Activated CD4-positive, alpha-beta T cell treated with anti-CD3 and anti-CD28 coated beads, Interleukin-2, amount 50 U/mL, for 16 hours (primary cell): ENCODE data around the gene TIMP2.
A peak's percentile ranks its signal among the peaks of the same experiment; 100 is the strongest.

Experiments used
- DNase-seq: peaks from one replicate; pipeline ENCODE4 v3.0.0-alpha.2; 2020

Gene TIMP2

GRCh38 chr17:78862073-78863023 lies 62.8 kb downstream of the TIMP2 start:
- no peak for DNase-seq

GRCh38 chr17:78861229-78861628 lies 64.0 kb downstream of the TIMP2 start:
- DNase-seq: no peak

- DNase-seq: no peak
Measured at GRCh38 chr17:78859051-78859450, 66.1 kb downstream of the TIMP2 start.

- no peak for DNase-seq
Measured at GRCh38 chr17:78857266-78857665, 67.9 kb downstream of the TIMP2 start.

- no peak for DNase-seq
Measured at GRCh38 chr17:78855561-78856165, 69.5 kb downstream of the TIMP2 start.

- no peak for DNase-seq
Measured at GRCh38 chr17:78854508-78854907, 70.7 kb downstream of the TIMP2 start.

DNA sequence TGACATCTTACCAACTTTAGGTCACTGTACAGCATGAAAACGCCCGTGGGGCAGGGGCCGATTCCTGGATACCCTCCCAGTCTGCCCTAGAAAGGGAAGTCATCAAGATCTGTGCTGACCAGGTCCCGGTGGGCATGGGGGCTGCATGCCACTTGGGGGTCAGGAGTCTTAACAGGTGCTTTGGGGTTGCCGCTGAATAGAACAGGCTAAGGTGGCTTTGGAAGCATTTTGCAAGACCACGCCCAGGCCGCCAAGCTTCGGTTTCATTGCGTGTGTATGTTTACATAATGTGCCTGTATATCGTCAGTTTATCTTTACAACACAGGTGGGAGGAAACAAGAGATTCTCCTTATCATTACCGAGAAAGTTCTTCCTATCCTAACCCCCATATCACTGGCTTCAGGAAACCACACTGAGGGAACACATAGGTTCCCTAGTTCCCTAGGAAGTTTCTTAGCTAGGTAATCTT lies 71.2 kb downstream of the TIMP2 start:
- DNase-seq: no peak

GRCh38 chr17:78852709-78853121 lies 72.5 kb downstream of the TIMP2 start:
- no peak for DNase-seq

- no peak for DNase-seq
Measured at GRCh38 chr17:78849026-78849425, 76.2 kb downstream of the TIMP2 start.

- no peak for DNase-seq
Measured at GRCh38 chr17:78847052-78847451, 78.1 kb downstream of the TIMP2 start.

GRCh38 chr17:78844301-78845005 lies 80.7 kb downstream of the TIMP2 start:
- DNase-seq: no peak

DNA sequence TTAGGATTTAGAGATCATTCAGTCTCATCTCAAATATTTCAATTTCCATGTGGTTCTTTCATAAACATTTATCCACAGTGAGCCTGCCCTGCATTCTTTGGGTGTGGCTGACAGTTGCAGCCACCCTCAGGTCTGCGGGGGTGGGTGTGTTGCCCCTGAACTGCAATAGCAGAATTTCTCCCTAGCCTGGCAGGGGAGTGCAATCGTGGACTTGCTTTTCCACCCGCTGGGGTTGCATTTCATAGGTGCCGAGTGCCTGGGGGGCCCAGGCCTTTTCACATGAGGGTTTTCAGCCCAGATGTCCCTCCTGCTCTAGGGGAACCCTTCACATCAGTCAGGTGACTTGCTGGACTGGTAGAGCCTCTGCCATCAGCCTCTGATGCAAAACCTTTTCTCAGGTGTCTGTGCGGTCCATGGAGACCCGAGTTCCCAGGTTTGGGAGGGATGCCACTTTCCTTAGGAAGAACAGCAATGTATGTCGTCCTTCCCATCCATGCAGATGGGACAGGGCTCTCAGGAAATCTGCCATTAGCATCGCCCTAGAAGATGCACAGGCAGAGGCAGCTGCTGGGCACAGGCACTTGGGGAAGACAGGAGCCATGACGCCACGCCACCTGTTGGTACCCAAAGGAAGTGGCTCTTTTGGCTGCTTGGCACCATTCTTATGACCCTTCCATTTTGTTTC lies 82.2 kb downstream of the TIMP2 start:
- DNase-seq: peak; percentile 70

DNA sequence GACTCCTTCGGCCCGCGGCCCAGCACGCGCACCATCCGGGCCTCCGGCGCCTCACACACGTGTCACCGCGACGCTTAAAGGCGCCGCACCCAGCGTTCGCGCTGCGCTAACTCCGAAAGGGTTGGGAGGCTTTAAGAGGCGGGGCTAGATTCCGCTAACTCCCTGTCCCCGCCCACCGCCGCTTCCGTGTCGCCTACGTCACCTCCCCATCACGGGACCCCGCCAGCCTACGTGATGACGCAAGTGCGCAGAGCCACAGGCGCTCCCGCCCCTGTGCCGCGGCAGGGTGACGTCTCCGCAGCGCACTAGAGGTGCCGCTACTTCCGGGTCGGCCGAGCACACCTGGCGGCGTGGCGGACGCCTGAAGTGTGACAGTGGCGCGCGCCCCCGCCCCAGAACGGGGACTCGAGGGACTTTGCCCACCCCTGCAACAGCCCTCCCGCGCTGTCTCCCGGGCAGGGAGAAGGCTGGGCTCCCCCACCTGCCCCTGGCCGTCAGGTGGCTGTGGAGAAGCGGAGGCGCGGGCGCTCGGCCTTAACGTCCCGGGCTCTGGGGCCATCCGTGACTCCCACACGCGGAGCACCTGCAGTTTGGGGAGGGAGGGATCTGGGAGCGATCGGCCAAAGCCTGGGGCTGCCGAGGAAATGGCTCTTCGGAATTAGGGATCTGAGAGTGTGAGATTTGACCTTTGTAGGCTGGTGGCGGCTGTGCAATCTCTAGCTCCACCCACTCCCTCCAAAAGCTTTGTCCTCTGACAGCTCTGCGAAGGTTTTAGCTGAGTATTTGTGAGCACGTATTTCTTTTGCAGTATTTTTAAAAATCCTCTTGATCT lies 84.2 kb downstream of the TIMP2 start, which contains the start of gene USP36:
USP36 (minus strand) TSS at position 35 of the 832 bp plus-strand sequence. CDS start 4,451 bp downstream, outside the sequence.
- peak; percentile 100 for DNase-seq

DNA sequence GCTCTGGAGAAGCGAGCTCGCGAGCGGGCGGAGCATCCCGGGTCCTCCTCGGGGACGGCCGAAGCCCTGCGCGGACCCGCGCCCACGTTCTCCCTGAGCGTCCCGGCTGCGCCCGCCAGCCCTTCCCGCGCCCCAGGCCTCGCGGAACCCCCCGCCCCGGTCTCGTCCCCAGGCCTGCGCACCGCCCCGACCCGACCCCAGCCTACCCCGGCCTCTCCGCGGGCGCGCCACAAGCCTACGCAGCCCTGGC lies 84.7 kb downstream of the TIMP2 start:
- DNase-seq: no peak

- DNase-seq: peak; percentile 36
Measured at GRCh38 chr17:78839762-78840529, 85.2 kb downstream of the TIMP2 start.

DNA sequence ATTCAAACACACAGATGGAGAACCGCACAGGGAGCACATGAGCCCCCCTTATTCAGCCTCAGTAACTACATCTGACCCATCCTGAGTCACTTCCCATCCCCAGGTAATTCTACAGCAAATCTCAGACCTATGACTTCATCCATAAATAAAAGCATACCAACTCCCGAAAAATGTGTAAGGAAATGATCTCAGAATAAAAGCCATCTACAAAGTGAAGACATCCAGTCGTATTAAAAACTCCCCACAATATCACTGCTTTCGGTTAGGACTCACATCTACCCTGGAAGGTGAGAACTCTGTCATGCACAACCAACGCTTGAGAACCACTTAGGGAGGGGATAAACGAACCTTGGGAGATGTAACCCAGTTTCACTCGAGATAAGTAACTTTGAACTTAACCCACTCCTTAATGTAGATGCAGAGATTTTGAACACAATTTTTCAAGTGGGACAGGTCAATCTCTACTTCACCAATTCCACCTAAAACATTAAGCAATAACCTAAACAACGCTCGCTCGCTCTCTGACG lies 85.9 kb downstream of the TIMP2 start:
- DNase-seq: peak; percentile 37

DNA sequence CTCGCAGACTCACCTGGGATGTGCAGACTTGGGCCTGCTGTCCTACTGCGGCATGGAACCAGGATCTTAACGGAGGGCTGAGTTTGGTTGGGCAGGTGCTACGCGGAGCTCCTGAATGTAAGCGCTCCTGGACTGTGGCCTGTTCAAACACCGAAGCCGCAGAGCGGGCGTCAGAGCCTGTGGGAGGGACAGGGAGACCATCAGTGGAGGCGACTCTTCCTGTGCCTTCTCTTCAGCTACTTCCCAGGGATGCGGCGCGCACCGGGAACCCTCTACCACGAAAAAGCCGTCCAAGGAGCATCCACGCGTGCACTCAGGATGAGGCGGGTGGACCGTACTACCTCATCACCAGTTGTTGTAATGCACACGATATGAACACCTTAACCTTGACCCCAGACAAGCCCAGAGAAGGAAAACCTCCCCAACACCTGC lies 86.6 kb downstream of the TIMP2 start:
- no peak for DNase-seq

DNA sequence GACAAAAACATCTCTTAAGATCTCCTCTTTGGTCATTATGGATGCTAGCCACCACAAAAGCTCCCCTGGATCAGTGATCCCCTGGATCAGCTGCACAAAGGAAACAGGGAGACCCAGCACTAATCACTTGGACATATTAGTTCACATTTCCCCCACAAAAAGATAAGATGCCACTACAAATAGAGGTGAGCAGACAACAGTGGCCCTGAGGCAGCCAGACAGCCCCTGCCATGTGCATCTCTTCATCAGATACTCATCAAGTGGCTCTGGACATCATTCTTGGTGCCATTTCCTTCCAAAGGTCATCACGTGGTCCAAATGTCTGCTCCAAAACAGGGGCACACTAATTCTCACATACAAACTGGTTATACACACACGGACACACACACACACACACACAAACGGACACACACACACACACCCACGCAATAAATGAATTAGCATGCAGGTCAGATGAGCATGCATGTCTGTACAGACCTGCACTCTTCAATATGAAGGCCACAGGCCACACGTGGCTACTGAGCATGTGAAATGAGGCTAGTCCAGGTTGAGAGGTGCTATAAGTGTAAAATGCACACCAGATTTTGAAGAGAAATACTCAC lies 88.7 kb downstream of the TIMP2 start:
- DNase-seq: no peak

DNA sequence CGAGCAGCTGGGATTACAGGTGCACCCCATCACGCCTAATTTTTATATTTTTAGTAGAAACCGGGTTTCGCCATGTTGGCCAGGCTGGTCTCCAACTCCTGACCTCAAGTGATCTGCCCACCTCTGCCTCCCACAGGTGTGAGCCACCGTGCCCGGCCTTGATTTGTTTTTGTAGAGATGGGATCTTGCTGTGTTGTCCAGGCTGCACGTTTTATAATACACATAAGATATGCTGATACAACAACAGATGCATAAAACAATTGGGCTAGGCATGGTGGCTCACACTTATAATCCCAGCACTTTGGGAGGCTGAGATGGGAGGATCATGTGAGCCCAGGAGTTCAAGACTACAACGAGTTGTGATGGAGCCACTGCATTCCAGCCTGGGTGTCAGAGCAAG lies 90.6 kb downstream of the TIMP2 start:
- DNase-seq: no peak

- DNase-seq: no peak
Measured at GRCh38 chr17:78832541-78832810, 92.7 kb downstream of the TIMP2 start.
